ENCODE results near the gene SLC10A1. TPM values are rescaled to one million over a fixed set of nuclear protein-coding genes. Genes with fewer than 3 reads are reported as not detected.
A peak's percentile ranks its signal among the peaks of the same experiment; 100 is the strongest.

Gene SLC10A1
- total RNA-seq, 1 donor from 2014 or later, result not detected

GRCh38 chr14:69767369-69767999 lies 29.6 kb downstream of the SLC10A1 start:
- Histone ChIP-seq H3K36me3 (ENCODE audit: control insufficient read depth, insufficient read depth, low read length) (peaks cover 24% of the 10 kb centered on the region), H3K27me3 (ENCODE audit: control insufficient read depth, insufficient read depth, low read length) (no peaks in the 10 kb centered on the region), H3K4me3 (ENCODE audit: low read depth, low read length) (peak overlapping the region; percentile 93)
- peak; percentile 76 for DNase-seq (ENCODE audit: low read depth)
- no peak for FAIRE-seq
- TF ChIP-seq CTCF (IDR thresholded peaks at IDR 0.05; ENCODE audit: insufficient read depth, low read length, severe bottlenecking), result no peak

GRCh38 chr14:69766984-69767368 lies 30.1 kb downstream of the SLC10A1 start, which contains the start of gene SRSF5:
SRSF5 (plus strand) TSS chr14:69767142; CDS start chr14:69768157, 1,015 bp downstream.
- no peak for TF ChIP-seq CTCF (IDR thresholded peaks at IDR 0.05; ENCODE audit: insufficient read depth, low read length, severe bottlenecking)
- Histone ChIP-seq H3K4me3 (ENCODE audit: low read depth, low read length) (peak within 1 kb of the TSS; percentile 93), H3K36me3 (ENCODE audit: control insufficient read depth, insufficient read depth, low read length) (peaks cover 22% of the 10 kb centered on the region), H3K27me3 (ENCODE audit: control insufficient read depth, insufficient read depth, low read length) (no peaks in the 10 kb centered on the region)
- FAIRE-seq, result peak; percentile 32
- DNase-seq (ENCODE audit: low read depth), result peak; percentile 89

GRCh38 chr14:69763761-69764510 lies 33.1 kb downstream of the SLC10A1 start:
- DNase-seq (ENCODE audit: low read depth), result peak; percentile 21
- Histone ChIP-seq H3K4me3 (ENCODE audit: low read depth, low read length) (no peak overlapping the region), H3K36me3 (ENCODE audit: control insufficient read depth, insufficient read depth, low read length) (peaks cover 8% of the 10 kb centered on the region), H3K27me3 (ENCODE audit: control insufficient read depth, insufficient read depth, low read length) (no peaks in the 10 kb centered on the region)
- TF ChIP-seq CTCF (IDR thresholded peaks at IDR 0.05; ENCODE audit: insufficient read depth, low read length, severe bottlenecking), result no peak
- FAIRE-seq, result no peak

- Histone ChIP-seq H3K4me3 (ENCODE audit: low read depth, low read length) (no peak overlapping the region), H3K27me3 (ENCODE audit: control insufficient read depth, insufficient read depth, low read length) (no peaks in the 10 kb centered on the region), H3K36me3 (ENCODE audit: control insufficient read depth, insufficient read depth, low read length) (no peaks in the 10 kb centered on the region)
- peak; percentile 18 for DNase-seq (ENCODE audit: low read depth)
- no peak for FAIRE-seq
- no peak for TF ChIP-seq CTCF (IDR thresholded peaks at IDR 0.05; ENCODE audit: insufficient read depth, low read length, severe bottlenecking)
Observed at GRCh38 chr14:69760810-69761209, 36.2 kb downstream of the SLC10A1 start.

- Histone ChIP-seq H3K4me3 (ENCODE audit: low read depth, low read length) (no peak overlapping the region), H3K27me3 (ENCODE audit: control insufficient read depth, insufficient read depth, low read length) (no peaks in the 10 kb centered on the region), H3K36me3 (ENCODE audit: control insufficient read depth, insufficient read depth, low read length) (no peaks in the 10 kb centered on the region)
- TF ChIP-seq CTCF (IDR thresholded peaks at IDR 0.05; ENCODE audit: insufficient read depth, low read length, severe bottlenecking), result no peak
- no peak for FAIRE-seq
- DNase-seq (ENCODE audit: low read depth), result no peak
Observed at GRCh38 chr14:69756298-69756697, 40.7 kb downstream of the SLC10A1 start.
